GM21576 (cell line): ENCODE results near the gene FAM193B.

Source experiments
- ATAC-seq: cut with Tn5 transposase; IDR thresholded peaks from one replicate; pipeline ENCODE4 v1.9.1; 2021; ENCODE audit warnings: mild to moderate bottlenecking, moderate library complexity; ENCODE audit not compliant: unreplicated experiment

FAM193B gene

GRCh38 chr5:177503351-177504085, 50.8 kb downstream of the FAM193B start:
- no peak for ATAC-seq

- no peak for ATAC-seq
Observed at GRCh38 chr5:177502886-177503285, 51.5 kb downstream of the FAM193B start.

DNA sequence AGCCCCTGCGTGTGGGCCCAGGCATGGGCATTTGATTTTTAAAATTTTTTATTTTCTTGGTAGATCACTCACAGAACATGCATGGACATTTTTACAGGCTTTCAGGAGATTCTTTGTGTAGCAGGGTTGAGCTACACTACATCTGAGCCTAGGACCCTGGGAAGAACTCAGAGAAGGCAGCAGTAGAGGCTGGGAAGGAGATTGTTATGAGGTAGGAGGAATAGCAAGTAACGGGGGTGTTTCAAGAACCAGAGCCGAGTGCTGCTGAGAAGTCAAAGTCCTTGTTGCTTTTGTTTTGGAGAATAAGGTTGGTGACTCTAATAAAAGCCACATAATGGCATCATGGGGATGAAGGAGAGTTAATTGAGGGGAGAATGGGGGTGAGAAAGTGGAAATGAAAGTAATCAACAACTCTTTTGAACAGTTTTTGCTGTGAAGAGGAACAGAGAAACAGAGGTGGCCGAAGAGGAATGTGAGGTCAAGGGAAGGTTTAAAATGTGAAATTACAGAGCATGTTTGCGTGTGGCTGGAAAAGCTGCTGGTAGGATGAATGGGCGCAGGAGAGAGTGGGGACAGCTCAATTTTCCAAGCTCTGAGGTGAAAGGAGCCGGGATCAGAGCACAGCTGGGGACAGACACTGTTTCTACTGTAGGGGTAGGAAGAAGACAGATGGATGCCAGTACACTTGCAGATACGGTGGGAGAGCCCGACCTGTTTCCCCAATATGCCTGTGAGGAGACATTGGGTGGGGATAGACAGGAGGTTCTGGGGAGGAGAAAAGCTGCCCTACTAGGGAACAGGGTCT, 52.3 kb downstream of the FAM193B start:
- ATAC-seq: no peak

- ATAC-seq: peak; percentile 27
Observed at GRCh38 chr5:177500685-177501522, 53.5 kb downstream of the FAM193B start.

- ATAC-seq: no peak
Observed at GRCh38 chr5:177499842-177500241, 54.5 kb downstream of the FAM193B start.

DNA sequence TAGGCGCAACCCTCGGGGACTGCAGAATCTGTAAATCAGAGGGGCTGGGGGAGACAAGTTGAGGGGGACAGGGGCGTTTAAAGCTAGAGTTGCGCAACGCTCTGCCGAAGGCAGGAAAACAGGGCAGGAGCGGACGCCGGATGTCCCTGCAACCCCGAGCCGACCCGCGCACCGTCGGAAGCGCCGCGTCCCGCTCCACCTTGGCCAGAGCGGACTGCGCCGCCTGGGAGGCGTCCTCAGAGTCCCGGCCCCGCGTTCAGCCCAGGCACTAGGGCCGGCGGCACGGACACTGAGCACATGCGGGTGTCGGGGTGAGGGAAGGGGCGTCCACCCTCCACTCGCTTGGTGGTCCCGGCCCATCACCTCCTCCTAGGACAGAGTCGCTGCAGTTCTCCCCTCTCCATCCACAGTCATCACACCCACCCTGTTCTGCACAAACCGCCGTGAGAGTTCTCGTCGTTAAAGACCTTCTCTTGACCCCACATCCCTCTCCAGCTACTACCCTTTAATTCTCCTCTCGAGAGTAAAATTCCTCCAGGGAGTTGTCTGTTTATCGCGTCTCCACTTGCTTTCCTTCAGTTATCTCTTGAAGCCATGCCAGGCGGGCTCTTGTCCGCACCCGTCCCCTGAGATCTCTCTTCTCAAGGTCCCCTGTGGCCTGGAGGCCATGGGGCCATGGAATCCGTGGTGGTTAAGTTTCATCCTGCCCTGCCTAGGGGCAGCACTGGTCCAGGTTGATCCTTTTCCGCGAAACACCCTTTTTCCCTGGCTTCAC, 56.2 kb downstream of the FAM193B start:
- ATAC-seq: no peak

DNA sequence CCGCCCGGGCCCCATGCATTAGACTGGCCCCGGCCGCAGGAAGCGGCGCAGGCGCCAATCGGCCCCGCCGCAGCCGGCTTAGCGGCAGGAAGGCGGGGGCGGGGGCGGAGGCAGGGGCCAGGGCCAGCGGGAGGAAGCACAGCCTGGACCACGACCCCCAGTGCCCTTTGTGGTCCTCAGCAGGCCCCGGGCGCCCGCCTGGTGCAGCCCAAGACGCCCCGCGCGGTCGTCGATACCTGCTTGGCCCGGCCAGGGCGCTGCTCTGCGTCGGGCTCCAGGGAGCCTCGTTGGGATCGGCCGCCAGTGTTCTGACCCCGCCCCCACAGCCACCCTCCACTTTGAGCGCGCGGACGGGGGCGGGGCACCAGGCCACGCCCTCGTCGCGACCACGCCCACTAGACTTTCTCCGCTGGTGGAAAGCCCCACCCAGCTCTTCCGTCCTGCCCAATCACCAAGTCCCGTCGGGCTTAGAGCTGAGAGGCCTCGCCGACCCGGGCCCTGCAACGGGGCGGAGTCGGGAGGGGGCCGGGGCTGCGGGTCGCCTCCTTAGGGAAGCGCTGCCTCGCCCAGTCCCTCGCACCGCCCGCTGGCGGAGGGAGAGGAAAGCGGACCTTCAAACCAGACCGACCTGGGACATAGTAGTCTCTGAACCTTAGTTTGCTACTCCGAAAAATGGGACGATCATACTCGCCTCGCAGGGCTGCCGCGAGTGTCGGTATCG, 56.9 kb downstream of the FAM193B start, which contains the start of gene PDLIM7:
Gene PDLIM7, minus strand, starts transcription at position 313 of the 721 bp plus-strand sequence. CDS start 1,092 bp downstream, outside the sequence.
- peak; percentile 73 for ATAC-seq

- no peak for ATAC-seq
Observed at GRCh38 chr5:177496727-177497291, 57.6 kb downstream of the FAM193B start.

DNA sequence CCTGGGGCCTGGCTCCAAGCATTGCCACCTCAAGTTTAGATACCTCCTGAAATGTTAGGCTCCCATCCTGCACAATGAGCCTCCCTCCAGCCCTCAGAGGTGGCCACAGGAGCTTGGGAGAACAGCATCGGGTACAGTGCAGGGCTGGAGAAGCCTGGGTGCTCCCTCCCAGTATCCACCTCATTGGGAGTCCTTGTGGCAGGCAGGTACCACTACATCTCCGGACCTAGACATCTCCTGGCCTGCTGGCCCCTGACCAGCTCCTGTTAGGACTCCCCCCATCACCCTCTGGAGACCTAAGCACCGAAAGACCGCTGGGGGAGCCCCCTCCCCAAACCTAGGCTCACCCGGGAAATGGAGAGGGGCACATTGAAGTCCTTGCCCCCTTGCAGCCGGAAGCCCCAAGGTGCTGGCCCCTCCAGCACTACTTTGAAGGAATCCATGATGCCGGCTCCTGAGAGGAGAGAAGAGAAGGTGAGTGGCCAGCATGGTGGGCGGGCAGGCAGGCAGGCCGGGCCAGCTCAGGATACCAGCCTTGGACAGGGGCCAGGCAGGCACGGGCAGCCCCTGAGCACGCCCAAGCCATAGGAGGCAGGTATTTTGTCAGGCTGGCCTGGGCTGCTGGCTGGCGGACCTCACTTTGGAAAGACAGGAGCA, 58.2 kb downstream of the FAM193B start:
- ATAC-seq: no peak

DNA sequence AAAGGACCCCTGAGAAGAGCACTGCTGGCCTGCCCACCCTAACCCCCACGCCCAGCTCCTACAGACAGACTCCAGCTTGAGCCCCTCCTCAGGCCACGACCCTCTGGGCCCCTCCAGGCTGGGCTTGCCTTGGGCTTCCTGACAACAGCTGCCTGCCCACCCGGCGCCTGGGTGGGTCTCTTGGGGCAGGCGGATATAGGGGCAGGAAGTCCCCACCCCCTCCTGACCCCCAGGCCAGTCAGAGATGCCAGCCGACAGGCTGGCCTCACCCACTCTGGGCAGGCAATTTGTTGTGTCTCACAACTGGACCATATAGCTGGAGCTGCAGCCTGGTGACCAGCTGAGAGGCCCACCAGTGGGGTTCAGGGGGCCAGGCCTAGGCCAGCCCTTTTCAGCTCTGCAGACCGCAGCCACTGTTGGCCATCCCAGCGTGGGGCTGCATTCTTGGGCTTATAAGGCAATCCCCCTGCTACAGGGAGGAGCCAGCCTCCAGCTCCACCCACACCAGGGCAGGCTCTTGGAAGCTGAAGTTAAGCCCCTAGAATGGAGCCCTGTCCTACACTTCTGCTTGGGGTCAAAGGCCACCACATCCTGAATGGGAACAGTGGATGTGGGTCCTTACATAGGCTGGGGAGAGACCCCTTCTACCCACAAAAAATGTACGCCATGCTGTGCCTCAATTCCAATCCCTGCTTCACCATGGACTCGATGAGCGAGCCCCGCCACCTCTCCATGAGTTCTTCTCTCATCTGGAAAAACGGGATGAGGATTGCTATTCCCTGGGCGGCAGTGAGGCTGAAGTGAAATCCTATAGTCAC, 58.9 kb downstream of the FAM193B start:
- no peak for ATAC-seq

GRCh38 chr5:177494346-177495195, 59.8 kb downstream of the FAM193B start:
- no peak for ATAC-seq

DNA sequence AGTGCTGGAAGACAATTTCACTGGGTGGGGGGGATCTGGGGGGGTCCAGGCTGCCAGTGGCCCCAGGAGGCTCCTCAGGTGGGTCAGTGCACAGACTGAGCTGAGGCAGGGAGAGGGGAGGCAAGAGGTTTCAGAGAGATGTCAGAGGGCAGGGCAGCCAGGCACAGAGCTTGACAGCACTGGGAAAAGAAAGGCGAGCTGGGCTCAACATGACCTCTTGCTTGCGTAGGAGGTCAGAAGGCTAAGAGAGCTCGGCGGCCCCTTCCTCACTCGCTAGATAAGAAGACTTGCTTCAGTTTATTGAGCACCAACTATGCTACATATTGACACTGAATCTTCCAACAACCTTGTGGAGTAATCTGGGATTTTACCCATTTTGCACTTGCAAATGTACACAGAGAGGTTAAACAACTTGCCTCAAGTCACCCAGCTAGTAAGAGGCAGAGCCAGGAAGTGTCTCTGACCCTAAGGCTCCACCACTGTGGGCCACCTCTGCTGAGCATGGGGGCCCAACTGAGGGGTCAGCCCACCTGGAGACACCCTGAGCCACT, 60.5 kb downstream of the FAM193B start:
- ATAC-seq: no peak

DNA sequence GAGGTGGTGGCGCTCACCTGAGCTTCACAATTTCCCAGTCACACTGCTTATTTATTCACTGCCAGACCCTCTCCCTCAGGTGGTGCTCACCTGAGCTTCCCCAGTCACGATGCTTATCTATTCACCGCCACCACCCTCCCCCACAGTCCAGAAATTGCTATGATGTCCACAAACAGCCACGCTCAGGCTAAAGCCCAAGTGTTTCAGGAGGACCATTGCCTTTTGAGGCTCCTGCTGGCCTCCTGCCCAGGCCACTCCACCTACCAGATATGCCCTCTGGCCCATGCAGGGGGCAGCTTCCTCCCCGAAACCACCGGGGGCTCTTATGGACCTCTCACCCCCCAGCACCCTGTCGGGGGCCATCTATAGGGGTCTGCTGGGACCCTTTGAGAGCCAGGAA, 61.5 kb downstream of the FAM193B start:
- no peak for ATAC-seq

- ATAC-seq: no peak
Observed at GRCh38 chr5:177491983-177492746, 62.2 kb downstream of the FAM193B start.

DNA sequence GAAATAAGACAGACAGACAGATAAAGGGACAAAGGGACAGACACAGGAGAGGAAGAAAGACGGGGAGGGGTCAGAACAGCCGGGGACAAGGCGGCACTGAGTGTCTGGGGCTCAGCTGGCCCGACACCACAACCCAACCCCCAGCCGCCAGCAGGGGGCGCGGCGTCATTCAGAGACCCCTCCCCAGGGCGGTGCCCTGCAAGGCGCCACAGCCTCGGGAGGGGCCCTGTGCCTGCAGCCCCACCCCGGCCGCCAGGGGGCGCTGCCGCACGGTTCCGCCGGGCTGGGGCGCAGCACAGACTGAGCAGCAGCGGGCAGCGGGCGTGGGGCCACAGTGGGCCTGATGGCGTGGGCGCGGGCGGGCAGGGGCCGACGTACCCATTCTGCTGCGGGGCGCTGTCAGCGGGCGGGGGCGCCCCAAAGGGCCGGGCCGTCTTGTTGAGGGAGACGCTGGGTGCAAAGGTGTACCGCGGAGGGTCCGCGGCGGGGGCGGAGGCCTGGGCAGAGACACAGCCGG, 62.9 kb downstream of the FAM193B start:
- ATAC-seq: no peak

DNA sequence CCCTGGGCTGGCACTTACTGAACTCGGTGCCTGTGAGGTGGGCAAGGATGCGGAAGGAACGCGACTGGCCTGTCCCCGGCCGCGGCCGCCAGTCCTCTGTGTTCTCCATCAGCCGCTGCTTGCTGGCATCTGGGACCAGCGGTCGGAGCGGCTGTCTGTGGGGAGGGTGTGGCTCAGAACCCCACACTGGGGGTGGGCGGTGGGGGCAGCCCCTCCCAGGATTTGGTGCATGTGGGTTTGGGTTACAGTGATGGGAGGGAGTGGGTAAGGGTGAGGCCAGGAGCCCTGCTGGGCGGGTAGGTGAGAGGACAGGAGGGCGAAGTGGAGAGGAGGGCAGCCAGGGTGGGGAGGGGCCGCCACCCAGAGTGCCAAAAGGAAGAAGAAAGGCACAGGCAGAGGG, 63.4 kb downstream of the FAM193B start:
- no peak for ATAC-seq
